ENCODE data around the gene RHOF.
"Not testable (repeated sequence)": the region's sequence is repeated elsewhere in the genome, so short reads cannot be mapped to it uniquely, and the experiment has no call there.

The RHOF gene

GRCh38 chr12:121793838-121794533 is 498 bp upstream of the RHOF start:
- DNase-seq (ENCODE audit: low read depth in 2 of 3, low spot score in 2 of 3): peak; percentile 77 to 97 (median 92)

GRCh38 chr12:121792607-121793439 is 665 bp downstream of the RHOF start:
- no peak for DNase-seq (ENCODE audit: low read depth in 2 of 3, low spot score in 2 of 3)

- DNase-seq (ENCODE audit: low read depth in 2 of 3, low spot score in 2 of 3): no peak
Measured at GRCh38 chr12:121791671-121792551, 1.6 kb downstream of the RHOF start.

GRCh38 chr12:121790785-121791184 is 2.7 kb downstream of the RHOF start:
- DNase-seq (ENCODE audit: low read depth in 2 of 3, low spot score in 2 of 3): not testable (repeated sequence)

GRCh38 chr12:121789800-121790728 is 3.4 kb downstream of the RHOF start:
- peak; percentile 59 to 91 (median 89) for DNase-seq (ENCODE audit: low read depth in 2 of 3, low spot score in 2 of 3)

GRCh38 chr12:121789233-121789781 is 4.2 kb downstream of the RHOF start:
- no peak for DNase-seq (ENCODE audit: low read depth in 2 of 3, low spot score in 2 of 3)

- no peak for DNase-seq (ENCODE audit: low read depth in 2 of 3, low spot score in 2 of 3)
Measured at GRCh38 chr12:121788176-121788818, 5.2 kb downstream of the RHOF start.

- DNase-seq (ENCODE audit: low read depth in 2 of 3, low spot score in 2 of 3): no peak
Measured at GRCh38 chr12:121787063-121788025, 6.1 kb downstream of the RHOF start.

- no peak for DNase-seq (ENCODE audit: low read depth in 2 of 3, low spot score in 2 of 3)
Measured at GRCh38 chr12:121786440-121786825, 7.1 kb downstream of the RHOF start.

GRCh38 chr12:121784460-121784859 is 9.0 kb downstream of the RHOF start:
- no peak for DNase-seq (ENCODE audit: low read depth in 2 of 3, low spot score in 2 of 3)

GRCh38 chr12:121783766-121784165 is 9.7 kb downstream of the RHOF start:
- DNase-seq (ENCODE audit: low read depth in 2 of 3, low spot score in 2 of 3): no peak

- DNase-seq (ENCODE audit: low read depth in 2 of 3, low spot score in 2 of 3): no peak
Measured at GRCh38 chr12:121781998-121782979, 11.2 kb downstream of the RHOF start.

- no peak for DNase-seq (ENCODE audit: low read depth in 2 of 3, low spot score in 2 of 3)
Measured at GRCh38 chr12:121781484-121781997, 11.9 kb downstream of the RHOF start.

- DNase-seq (ENCODE audit: low read depth in 2 of 3, low spot score in 2 of 3): no peak
Measured at GRCh38 chr12:121780429-121780828, 13.1 kb downstream of the RHOF start.

- DNase-seq (ENCODE audit: low read depth in 2 of 3, low spot score in 2 of 3): no peak
Measured at GRCh38 chr12:121779422-121779895, 14.0 kb downstream of the RHOF start.

GRCh38 chr12:121778567-121779421 is 14.7 kb downstream of the RHOF start:
- DNase-seq (ENCODE audit: low read depth in 2 of 3, low spot score in 2 of 3): no peak
